H9 (cell line): ENCODE measurements around the gene FOXJ3. TPM values are rescaled to one million over a fixed set of nuclear protein-coding genes. Genes with fewer than 3 reads are reported as not detected.
A peak's percentile ranks its signal among the peaks of the same experiment; 100 is the strongest.

Experiments used
- DNase-seq: peaks from one replicate; pipeline ENCODE4 v3.0.0-alpha.2; 2017
- H2AFZ ChIP-seq: one replicate; pipeline ENCODE4 v1.6.1; 2013; ENCODE audit warnings: mild to moderate bottlenecking, low read length, control low read depth, moderate library complexity
- H2AK5ac ChIP-seq: 2 replicates; pipeline ENCODE4 v1.6.1; 2013; ENCODE audit warnings: low read length, control low read depth, mixed read lengths; ENCODE audit not compliant: insufficient read length
- H2BK120ac ChIP-seq: one replicate; pipeline ENCODE4 v1.6.1; 2013; ENCODE audit warnings: low read depth, mild to moderate bottlenecking, low read length, control low read depth, inconsistent platforms; ENCODE audit not compliant: poor library complexity, severe bottlenecking
- H2BK12ac ChIP-seq: 2 replicates; pipeline ENCODE4 v1.6.1; 2013; ENCODE audit warnings: low read length, control low read depth, mixed read lengths, low read depth; ENCODE audit not compliant: insufficient read length
- H2BK15ac ChIP-seq: 2 replicates; pipeline ENCODE4 v1.6.1; 2013; ENCODE audit warnings: low read depth, low read length, control low read depth
- H2BK20ac ChIP-seq: one replicate; pipeline ENCODE4 v1.6.1; 2013; ENCODE audit warnings: low read depth, mild to moderate bottlenecking, low read length, control low read depth, inconsistent platforms; ENCODE audit not compliant: poor library complexity, severe bottlenecking
- H2BK5ac ChIP-seq: 2 replicates; pipeline ENCODE4 v1.6.1; 2013; ENCODE audit warnings: low read length, control low read depth, mixed read lengths; ENCODE audit not compliant: insufficient read length
- H3K14ac ChIP-seq: 2 replicates; pipeline ENCODE4 v1.6.1; 2013; ENCODE audit warnings: low read length, control low read depth; ENCODE audit not compliant: insufficient read depth
- H3K18ac ChIP-seq: 2 replicates; pipeline ENCODE4 v1.6.1; 2013; ENCODE audit warnings: low read depth, mild to moderate bottlenecking, mixed read lengths, low read length, control low read depth; ENCODE audit not compliant: insufficient read length
- H3K23ac ChIP-seq: 2 replicates; pipeline ENCODE4 v1.6.1; 2013; ENCODE audit warnings: low read length, control low read depth, mixed read lengths, low read depth; ENCODE audit not compliant: insufficient read length
- H3K23me2 ChIP-seq: 2 replicates; pipeline ENCODE4 v1.6.1; 2013; ENCODE audit warnings: low read depth, mild to moderate bottlenecking, mixed read lengths, low read length, control low read depth; ENCODE audit not compliant: insufficient read length, poor library complexity, severe bottlenecking
- H3K27ac ChIP-seq: 2 replicates; pipeline ENCODE4 v1.5.1; 2013; ENCODE audit warnings: low read length, control low read depth, mixed read lengths, low read depth; ENCODE audit not compliant: insufficient read length
- H3K27me3 ChIP-seq: 2 replicates; pipeline ENCODE4 v1.6.1; 2013; ENCODE audit warnings: low read length, control low read depth, inconsistent platforms; ENCODE audit not compliant: insufficient read depth
- H3K4ac ChIP-seq: 2 replicates; pipeline ENCODE4 v1.6.1; 2013; ENCODE audit warnings: low read depth, mild to moderate bottlenecking, control low read depth, inconsistent platforms, low read length, moderate library complexity
- H3K4me1 ChIP-seq: 2 replicates; pipeline ENCODE4 v1.6.1; 2013; ENCODE audit warnings: low read length, control low read depth, inconsistent platforms; ENCODE audit not compliant: insufficient read depth
- H3K4me2 ChIP-seq: 2 replicates; pipeline ENCODE4 v1.6.1; 2013; ENCODE audit warnings: low read length, control low read depth, mixed read lengths; ENCODE audit not compliant: insufficient read length, insufficient read depth
- H3K56ac ChIP-seq: 2 replicates; pipeline ENCODE4 v1.6.1; 2013; ENCODE audit warnings: low read depth, mild to moderate bottlenecking, mixed read lengths, low read length, control low read depth; ENCODE audit not compliant: insufficient read length
- H3K79me1 ChIP-seq: 2 replicates; pipeline ENCODE4 v1.6.1; 2013; ENCODE audit warnings: low read depth, mild to moderate bottlenecking, moderate library complexity, low read length, control low read depth, inconsistent platforms; ENCODE audit not compliant: insufficient read depth, poor library complexity, severe bottlenecking
- H3K79me2 ChIP-seq: 2 replicates; pipeline ENCODE4 v1.6.1; 2013; ENCODE audit warnings: low read length, control low read depth, inconsistent platforms; ENCODE audit not compliant: insufficient read depth
- H3K9ac ChIP-seq: 2 replicates; pipeline ENCODE4 v1.6.1; 2013; ENCODE audit warnings: low read length, control low read depth, mixed read lengths; ENCODE audit not compliant: insufficient read length; ENCODE audit errors: extremely low read depth
- H3K9me3 ChIP-seq: one replicate; pipeline ENCODE4 v1.6.1; 2013; ENCODE audit warnings: low read depth, low read length, inconsistent platforms; ENCODE audit not compliant: control insufficient read depth
- H3T11ph ChIP-seq: one replicate; pipeline ENCODE4 v1.6.1; 2013; ENCODE audit warnings: mild to moderate bottlenecking, low read length, control low read depth, inconsistent platforms
- H4K20me1 ChIP-seq: one replicate; pipeline ENCODE4 v1.6.1; 2013; ENCODE audit not compliant: control insufficient read depth, insufficient read length, insufficient read depth
- H4K5ac ChIP-seq: 2 replicates; pipeline ENCODE4 v1.6.1; 2013; ENCODE audit warnings: low read depth, mild to moderate bottlenecking, mixed read lengths, low read length, control low read depth; ENCODE audit not compliant: insufficient read length
- H4K8ac ChIP-seq: replicated peaks from 2 replicates; pipeline ENCODE4 v1.6.1; 2013; ENCODE audit warnings: low read length, control low read depth, mixed read lengths, low read depth; ENCODE audit not compliant: insufficient read length
- H4K91ac ChIP-seq: 2 replicates; pipeline ENCODE4 v1.6.1; 2013; ENCODE audit warnings: low read depth, mild to moderate bottlenecking, moderate library complexity, mixed read lengths, low read length, control low read depth; ENCODE audit not compliant: insufficient read length
- H3K27ac Mint-ChIP-seq, 3 experiments: 2 replicates in 2 of 3; 3 replicates in 1 of 3; pipeline ENCODE4 v1.8.0; 2020 to 2021; ENCODE audit warnings: mixed read lengths in 3 of 3, mild to moderate bottlenecking in 1 of 3, moderate library complexity in 1 of 3
- H3K27me3 Mint-ChIP-seq: 2 replicates; pipeline ENCODE4 v1.8.0; 2021; ENCODE audit warnings: low read depth, mild to moderate bottlenecking, moderate library complexity, mixed read lengths
- H3K36me3 Mint-ChIP-seq, 3 experiments: 2 replicates in 2 of 3; 3 replicates in 1 of 3; pipeline ENCODE4 v1.8.0; 2020 to 2021; ENCODE audit warnings: low read depth in 3 of 3, mixed read lengths in 3 of 3; ENCODE audit not compliant: insufficient read depth in 1 of 3
- H3K4me1 Mint-ChIP-seq, 2 experiments: 2 replicates each; pipeline ENCODE4 v1.8.0; 2020; ENCODE audit warnings: mixed read lengths in 2 of 2
- H3K4me3 Mint-ChIP-seq, 2 experiments: 2 replicates in 1 of 2; 3 replicates in 1 of 2; pipeline ENCODE4 v1.8.0; 2020 to 2021; ENCODE audit warnings: mild to moderate bottlenecking in 2 of 2, mixed read lengths in 2 of 2, moderate library complexity in 1 of 2
- H3K9me3 Mint-ChIP-seq, 2 experiments: 2 replicates in 1 of 2; 3 replicates in 1 of 2; pipeline ENCODE4 v1.8.0; 2020; ENCODE audit warnings: mild to moderate bottlenecking in 2 of 2, mixed read lengths in 2 of 2, moderate library complexity in 1 of 2
- WGBS: extraction: QIAGEN DNeasy Blood & Tissue Kit; methylation state at CpG from one replicate; pipeline ENCODE4 v1.1.7; 2013; ENCODE audit warnings: missing lambda C conversion rate, low lambda C conversion rate, mixed read lengths; ENCODE audit not compliant: insufficient read length; ENCODE audit errors: extremely low coverage; 5-methylcytosine and 5-hydroxymethylcytosine counted together
- total RNA-seq: library from RNA; stranded (reverse); gene quantifications from 2 replicates; pipeline ENCODE4 v1.2.1, GENCODE V29; 2021
- TF ChIP-seq, protein P1 (sequence below): fragments of 200-600 bp; sonication (generic); conservative IDR thresholded peaks from 3 replicates; pipeline ENCODE4 v1.8.0; 2021; ENCODE audit warnings: antibody characterized with exemption, mild to moderate bottlenecking

FOXJ3 gene
- total RNA-seq, 1 experiment from 2014 or later = 49.9 TPM

GRCh38 chr1:42321731-42322130 lies 13.3 kb downstream of the FOXJ3 start:
- Histone ChIP-seq H4K5ac (no peak overlapping the region), H2BK5ac (no peak overlapping the region), H4K91ac (no peak overlapping the region), H2BK20ac (no peak overlapping the region), H3K56ac (no peak overlapping the region), H3K23me2 (no peaks in the 10 kb centered on the region), H3K18ac (no peak overlapping the region), H3K4ac (no peak overlapping the region), H3K79me1 (peaks cover 12% of the 10 kb centered on the region), H2BK120ac (no peak overlapping the region), H3K79me2 (peaks cover 53% of the 10 kb centered on the region), H3K9ac (no peak overlapping the region), H3K9me3 (no peaks in the 10 kb centered on the region), H3K14ac (no peak overlapping the region), H3K23ac (no peak overlapping the region), H3T11ph (no peak overlapping the region), H3K27me3 (no peaks in the 10 kb centered on the region), H2BK15ac (no peak overlapping the region), H4K8ac (no peak overlapping the region), H2BK12ac (no peak overlapping the region), H4K20me1 (no peaks in the 10 kb centered on the region), H3K4me1 (no peaks in the 10 kb centered on the region), H2AK5ac (no peak overlapping the region), H3K4me2 (no peak overlapping the region), H3K27ac (no peak overlapping the region), H2AFZ (no peak overlapping the region)
- Mint-ChIP-seq H3K4me3 (no peak overlapping the region; a peak in 1 of 5 replicates), H3K36me3 (0 out of 7 replicates have a peak, but pooled peaks cover 0 to 2% (median 0%) of the 10 kb centered on the region in 3 experiments), H3K4me1 (peaks cover 19 to 20% of the 10 kb centered on the region in 2 experiments), H3K27me3 (no peaks in the 10 kb centered on the region), H3K9me3 (no peaks in the 10 kb centered on the region), H3K27ac (0 out of 7 replicates have a peak overlapping the region, but pooled peaks of 1 of the 3 experiments have one; percentile 56)
- WGBS = no CpG with 5 or more reads among the region's 4 CpGs
- DNase-seq = no peak
- TF ChIP-seq, protein P1, sequence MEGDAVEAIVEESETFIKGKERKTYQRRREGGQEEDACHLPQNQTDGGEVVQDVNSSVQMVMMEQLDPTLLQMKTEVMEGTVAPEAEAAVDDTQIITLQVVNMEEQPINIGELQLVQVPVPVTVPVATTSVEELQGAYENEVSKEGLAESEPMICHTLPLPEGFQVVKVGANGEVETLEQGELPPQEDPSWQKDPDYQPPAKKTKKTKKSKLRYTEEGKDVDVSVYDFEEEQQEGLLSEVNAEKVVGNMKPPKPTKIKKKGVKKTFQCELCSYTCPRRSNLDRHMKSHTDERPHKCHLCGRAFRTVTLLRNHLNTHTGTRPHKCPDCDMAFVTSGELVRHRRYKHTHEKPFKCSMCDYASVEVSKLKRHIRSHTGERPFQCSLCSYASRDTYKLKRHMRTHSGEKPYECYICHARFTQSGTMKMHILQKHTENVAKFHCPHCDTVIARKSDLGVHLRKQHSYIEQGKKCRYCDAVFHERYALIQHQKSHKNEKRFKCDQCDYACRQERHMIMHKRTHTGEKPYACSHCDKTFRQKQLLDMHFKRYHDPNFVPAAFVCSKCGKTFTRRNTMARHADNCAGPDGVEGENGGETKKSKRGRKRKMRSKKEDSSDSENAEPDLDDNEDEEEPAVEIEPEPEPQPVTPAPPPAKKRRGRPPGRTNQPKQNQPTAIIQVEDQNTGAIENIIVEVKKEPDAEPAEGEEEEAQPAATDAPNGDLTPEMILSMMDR = no peak
